Astrocyte of the cerebellum (primary cell): ENCODE data around the gene AGAP1.
A peak's percentile ranks its signal among the peaks of the same experiment; 100 is the strongest.

ENCODE experiments used
- DNase-seq: peaks from one replicate; pipeline ENCODE4 v3.0.0-alpha.2; 2011; ENCODE audit warnings: low read depth
- H3K4me3 ChIP-seq: 2 replicates; pipeline ENCODE4 v1.5.1; 2011; ENCODE audit warnings: mild to moderate bottlenecking, low read depth, low read length, moderate library complexity
- in situ Hi-C: cut with HindIII; loops from 2 replicates; pipeline ENCODE4 v1.10.0; 2017; ENCODE audit warnings: low sequenced_read_pairs
- TF ChIP-seq, protein P1 (sequence below): IDR thresholded peaks from 2 replicates; pipeline ENCODE4 v1.5.1; 2012; ENCODE audit warnings: low read length, low read depth, moderate library complexity, mild to moderate bottlenecking; ENCODE audit errors: missing control alignments

AGAP1 gene

DNA sequence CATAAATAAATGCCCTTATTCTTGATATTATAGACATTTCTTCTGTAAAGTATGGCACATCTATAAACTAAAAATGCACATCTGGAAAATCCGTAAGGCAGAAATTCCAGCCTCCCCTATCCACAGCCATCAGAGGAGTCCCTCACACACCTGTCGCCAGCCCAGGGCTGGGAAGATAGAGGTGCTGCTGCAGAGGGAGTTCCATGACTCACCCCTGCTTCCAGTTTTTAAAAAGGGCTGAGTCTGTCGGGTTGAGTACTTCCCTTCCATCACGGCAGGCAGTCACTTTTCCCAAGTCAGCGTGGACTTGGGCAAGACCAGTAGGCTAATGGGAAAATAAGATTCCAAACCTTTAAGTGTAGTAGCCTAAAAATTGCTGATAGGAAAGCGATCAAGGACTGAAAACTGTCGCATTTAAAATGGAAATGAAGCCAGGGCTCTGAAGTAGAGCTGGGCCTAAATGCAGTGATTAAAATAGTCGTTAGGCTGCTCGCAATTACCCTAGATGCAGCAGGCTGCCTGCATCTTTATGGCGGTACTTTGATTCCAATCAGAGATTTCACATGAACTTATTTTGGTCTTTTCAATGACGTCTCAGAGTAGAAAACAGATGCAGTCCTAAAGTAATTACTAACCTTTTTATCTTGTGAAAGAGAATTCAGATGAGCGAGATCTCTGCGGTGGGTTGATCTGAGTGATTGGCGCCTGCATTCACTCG, 280.5 kb downstream of the AGAP1 start:
- DNase-seq, result no peak
- in situ Hi-C loops, result no loop called here
- TF ChIP-seq, protein P1, sequence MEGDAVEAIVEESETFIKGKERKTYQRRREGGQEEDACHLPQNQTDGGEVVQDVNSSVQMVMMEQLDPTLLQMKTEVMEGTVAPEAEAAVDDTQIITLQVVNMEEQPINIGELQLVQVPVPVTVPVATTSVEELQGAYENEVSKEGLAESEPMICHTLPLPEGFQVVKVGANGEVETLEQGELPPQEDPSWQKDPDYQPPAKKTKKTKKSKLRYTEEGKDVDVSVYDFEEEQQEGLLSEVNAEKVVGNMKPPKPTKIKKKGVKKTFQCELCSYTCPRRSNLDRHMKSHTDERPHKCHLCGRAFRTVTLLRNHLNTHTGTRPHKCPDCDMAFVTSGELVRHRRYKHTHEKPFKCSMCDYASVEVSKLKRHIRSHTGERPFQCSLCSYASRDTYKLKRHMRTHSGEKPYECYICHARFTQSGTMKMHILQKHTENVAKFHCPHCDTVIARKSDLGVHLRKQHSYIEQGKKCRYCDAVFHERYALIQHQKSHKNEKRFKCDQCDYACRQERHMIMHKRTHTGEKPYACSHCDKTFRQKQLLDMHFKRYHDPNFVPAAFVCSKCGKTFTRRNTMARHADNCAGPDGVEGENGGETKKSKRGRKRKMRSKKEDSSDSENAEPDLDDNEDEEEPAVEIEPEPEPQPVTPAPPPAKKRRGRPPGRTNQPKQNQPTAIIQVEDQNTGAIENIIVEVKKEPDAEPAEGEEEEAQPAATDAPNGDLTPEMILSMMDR, result no peak
- no peak overlapping the region for H3K4me3 ChIP-seq

DNA sequence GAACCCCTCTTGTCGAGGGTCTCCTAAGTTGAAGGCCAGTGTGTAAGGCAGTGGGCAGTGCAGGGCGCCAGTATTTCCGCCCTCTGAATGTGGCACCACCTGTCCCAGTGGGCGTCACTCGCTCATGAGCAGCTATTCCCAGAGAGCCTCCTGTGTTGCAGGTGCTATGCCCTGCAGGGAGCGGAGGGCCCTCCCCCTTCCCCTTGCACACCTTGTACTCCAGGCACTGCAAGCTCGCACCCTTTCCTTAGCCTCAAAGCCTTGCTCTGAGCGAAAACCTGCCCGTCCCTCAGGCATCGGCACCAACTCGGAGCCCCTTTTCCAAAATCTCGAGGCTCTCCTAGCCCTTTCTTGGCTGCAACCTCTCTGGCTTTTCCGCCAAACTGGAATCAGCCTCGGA, 282.7 kb downstream of the AGAP1 start:
- in situ Hi-C loops, result loop anchor here (25.0 kb wide), 2 partner anchors 411 to 1286 kb away; no protein-coding TSS in a partner anchor
- no peak for DNase-seq
- TF ChIP-seq, protein P1, result no peak

DNA sequence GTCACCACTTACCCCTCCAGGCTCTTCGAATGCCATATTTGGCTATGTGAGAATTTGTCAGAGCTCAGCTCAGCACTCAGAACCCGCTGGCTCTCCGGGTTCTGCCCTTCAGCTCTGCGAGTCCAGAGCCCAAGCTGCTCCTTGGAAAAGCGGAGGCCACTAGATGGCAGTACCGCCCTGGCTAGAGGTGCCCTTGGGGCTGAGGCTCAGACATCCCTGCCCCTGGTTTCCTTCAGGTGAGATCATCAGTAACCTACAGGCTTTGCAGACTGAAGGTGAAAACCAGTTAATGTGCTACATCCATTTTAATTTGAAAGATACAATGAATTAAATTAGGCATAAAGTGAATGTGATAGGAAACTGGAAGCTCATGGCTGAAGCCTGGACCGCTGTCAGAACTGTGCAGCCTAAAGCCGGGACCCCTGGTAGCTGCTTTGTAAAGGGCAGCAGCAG, 285.6 kb downstream of the AGAP1 start:
- in situ Hi-C loops, result loop anchor here (25.0 kb wide), 2 partner anchors 408 to 1283 kb away; no protein-coding TSS in a partner anchor
- peak; percentile 50 for DNase-seq
- TF ChIP-seq, protein P1, result peak; percentile 96
- H3K4me3 ChIP-seq, result no peak overlapping the region

More for the DNA sequence above, 282.7 kb downstream of the AGAP1 start:
- no peak overlapping the region for H3K4me3 ChIP-seq

DNA sequence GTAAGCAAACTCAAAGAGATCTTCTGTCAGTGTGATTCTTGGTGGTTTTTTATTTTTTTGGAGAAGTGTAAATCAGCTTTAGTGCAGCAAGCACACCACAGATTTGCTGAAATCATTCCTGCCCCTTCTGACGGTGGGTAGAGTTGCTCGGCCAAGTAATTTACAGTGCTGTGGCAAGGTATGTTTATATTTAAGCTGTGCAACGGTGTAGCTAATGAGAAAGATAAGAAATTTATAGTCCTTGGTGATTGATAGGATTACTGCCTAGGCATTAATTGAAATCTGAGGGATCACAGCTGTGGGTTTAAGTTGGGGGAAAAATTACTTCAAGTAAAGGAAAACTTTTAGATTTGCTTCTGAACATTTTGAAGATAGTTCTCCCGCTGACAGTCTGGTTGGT, 286.6 kb downstream of the AGAP1 start:
- in situ Hi-C loops, result loop anchor here (25.0 kb wide), 2 partner anchors 407 to 1282 kb away; no protein-coding TSS in a partner anchor
- DNase-seq, result no peak
- TF ChIP-seq, protein P1, result no peak
- H3K4me3 ChIP-seq, result no peak overlapping the region

DNA sequence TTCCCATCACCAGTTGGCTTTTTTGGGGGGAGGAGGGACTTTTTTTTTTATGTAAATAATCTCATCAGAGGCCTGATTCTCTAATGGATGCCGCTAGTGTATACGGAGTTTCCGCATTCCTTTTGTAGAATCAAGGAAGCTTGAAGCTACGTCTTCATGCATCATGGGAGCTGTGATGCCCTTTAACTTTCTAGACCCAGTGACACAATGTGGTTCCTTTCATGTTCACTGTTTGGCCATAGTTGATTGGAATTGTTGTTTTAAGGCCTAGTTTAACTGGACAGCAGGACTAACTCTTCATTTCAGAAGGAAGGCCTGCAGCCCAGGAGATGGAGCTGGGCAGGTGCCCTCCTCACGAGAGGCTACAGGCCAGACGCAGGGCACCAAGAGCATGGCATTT, 287.9 kb downstream of the AGAP1 start:
- no peak for DNase-seq
- H3K4me3 ChIP-seq, result no peak overlapping the region
- TF ChIP-seq, protein P1, result no peak
- in situ Hi-C loops, result loop anchor here (25.0 kb wide), 2 partner anchors 406 to 1281 kb away; no protein-coding TSS in a partner anchor

DNA sequence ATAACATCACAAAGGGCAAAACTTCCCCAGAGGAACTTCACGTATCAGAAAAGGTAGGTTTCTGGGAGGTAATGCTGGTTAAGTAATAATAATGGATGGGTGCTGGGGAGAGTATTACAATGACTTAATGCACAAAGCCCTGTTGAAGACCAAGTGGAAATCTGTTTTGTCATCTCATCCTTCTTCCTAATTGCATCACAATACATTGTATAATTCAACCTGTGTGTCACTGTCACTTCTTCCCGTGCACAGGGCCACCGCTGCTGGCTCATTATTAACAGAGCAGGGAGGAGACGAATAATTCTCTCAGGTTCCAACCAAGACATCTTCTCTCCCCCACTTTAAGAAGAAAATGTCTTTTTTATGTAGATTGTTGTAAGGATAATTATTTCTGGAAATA, 290.9 kb downstream of the AGAP1 start:
- TF ChIP-seq, protein P1, result no peak
- no peak overlapping the region for H3K4me3 ChIP-seq
- in situ Hi-C loops, result loop anchor here (25.0 kb wide), 2 partner anchors 403 to 1278 kb away; no protein-coding TSS in a partner anchor
- no peak for DNase-seq
